Stimulated activated naive CD8-positive, alpha-beta T cell treated with anti-CD3 and anti-CD28 coated beads, Interleukin-15, Interleukin-2, amounts not matched to agents 100 U/mL and 50 U/mL, for 24 hours (primary cell): ENCODE measurements around the gene CNRIP1.
"Not testable (repeated sequence)": the region's sequence is repeated elsewhere in the genome, so short reads cannot be mapped to it uniquely, and the experiment has no call there.

Experiments used
- ATAC-seq: fragments of 150-1000 bp; cut with Tn5 transposase; one replicate; pipeline ENCODE4 v1.10.0; 2021
- DNase-seq: peaks from one replicate; pipeline ENCODE4 v3.0.0; 2021

CNRIP1 gene

DNA sequence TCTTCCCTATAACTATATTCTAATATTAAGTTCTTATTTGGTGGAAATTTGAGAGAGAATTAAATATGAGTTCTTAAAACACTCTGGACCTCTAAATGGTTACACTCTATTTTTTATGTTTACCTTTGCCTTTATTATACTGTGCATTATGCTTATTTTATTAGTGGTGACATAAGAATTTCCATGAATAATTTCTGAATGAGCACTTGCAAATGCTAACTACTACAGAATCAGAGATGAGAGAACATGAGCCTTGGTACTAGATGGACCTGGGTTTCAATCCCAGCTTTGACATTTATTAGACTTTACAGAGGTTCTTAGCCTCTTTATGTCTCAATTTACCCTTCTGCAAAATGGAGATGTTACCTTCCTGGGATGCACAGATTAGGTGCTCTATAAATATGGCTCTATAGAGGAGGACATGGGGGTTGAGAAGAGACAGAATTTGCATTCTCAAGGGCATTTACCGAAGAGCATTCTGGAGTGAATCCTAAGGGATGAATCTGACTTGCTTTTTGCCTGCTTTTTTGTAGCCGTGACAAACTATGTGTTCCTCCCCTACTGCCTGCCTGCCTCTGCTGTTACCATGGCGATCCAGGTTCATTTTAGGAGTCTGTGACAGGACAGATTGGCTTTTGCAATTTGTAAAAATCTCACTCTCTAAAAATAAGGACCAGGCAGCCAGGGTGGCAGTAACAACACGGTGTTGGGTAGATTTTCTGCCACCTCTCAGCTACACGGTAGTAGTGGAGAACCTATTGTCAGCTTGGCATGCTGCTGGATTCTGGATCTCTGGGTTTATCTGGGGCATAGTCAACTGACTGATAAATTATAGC, 20.7 kb upstream of the CNRIP1 start:
- ATAC-seq (no peak), DNase-seq (no peak)

DNA sequence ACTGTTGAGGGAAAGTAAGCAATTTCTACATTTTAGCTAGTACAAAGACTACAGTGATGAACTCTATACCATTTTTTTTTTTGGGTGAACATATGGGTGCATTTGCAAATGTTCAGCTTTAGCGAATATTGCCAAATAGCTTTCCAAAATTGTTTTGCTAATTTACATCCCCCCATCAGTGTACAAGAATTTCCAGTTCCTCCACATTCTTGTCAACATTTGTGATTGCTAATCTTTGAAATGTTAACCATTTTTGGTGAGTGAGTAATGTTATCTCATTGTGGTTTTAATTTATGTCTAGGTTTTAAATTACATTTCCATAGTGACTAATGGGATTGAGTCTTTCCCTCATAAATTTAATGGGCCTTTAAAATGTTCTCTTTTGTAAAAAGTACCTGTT, 16.4 kb upstream of the CNRIP1 start:
- DNase-seq (no peak), ATAC-seq (no peak)

DNA sequence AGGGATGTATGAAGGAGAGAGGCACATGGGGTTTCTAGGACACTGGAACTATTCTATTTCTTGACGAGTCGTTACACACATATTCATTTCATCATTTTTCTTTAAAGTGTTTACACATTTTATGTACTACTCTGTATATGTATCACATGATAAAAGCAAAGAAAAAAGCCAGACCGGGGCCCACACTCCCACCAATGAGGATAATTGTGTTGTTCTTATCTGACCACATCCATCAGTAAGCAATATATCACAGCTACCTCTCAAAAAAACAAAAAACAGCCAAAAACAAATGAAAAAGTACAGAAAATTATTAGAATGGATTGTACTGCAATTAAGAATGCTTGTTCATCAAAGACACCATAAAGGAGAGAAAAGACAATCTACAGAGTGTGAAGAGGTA, 14.2 kb upstream of the CNRIP1 start:
- ATAC-seq (no peak), DNase-seq (no peak)

DNA sequence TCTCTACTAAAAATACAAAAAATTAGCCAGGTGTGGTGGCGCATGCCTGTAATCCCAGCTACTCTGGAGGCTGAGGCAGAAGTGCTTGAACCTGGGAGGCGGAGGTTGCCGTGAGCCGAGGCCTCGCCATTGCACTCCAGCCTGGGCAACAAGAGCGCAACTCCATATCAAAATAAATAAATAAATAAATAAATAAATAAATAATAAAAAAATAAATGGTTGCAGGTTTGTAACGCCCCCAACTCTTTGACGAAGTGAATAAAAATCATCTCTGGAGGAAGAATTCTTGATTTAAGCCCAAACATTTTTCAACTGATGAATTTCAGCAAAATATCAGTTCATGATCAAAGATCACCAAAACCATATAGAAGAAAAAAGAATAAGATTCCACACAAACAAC, 13.3 kb upstream of the CNRIP1 start:
- no peak for DNase-seq
- no peak for ATAC-seq

DNA sequence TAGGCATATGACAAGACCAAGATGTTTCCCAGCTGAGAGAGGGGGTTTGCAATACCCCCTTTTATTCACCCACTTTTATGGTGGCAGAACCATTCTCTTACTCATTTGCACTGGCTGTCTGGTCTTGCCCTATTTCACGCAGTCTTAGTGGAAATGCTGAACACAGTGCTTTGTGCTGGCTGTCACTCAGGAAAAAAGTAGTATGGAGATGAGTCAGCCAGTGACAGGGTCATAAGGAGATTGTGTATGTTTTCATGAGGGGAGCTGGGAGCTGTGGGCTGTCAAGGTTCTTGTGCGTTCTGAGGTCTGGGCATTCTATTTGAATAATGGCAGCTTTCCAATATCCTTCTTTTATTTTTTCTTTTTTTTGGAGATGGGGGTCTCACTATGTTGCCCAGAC, 10.9 kb upstream of the CNRIP1 start:
- peak; percentile 66 for ATAC-seq

DNA sequence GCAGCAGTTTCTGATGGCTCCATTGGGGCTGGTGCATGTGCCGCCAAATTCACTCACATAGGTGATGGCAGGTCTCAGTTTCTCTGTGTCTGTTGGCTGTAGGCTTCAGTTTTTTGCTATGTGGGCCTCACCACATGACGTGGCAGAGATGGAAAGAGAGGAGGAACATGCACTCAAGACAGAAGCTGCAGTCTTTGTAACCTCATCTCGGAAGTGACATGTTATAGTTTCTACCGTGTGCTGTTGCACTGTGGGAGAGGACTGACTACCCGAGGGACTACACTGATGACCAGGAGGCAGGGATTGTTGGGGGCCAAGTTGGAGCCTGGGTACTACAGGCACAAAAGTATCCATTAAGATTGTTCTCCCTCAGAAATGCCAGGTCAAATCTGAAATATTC, 9.2 kb upstream of the CNRIP1 start:
- no peak for DNase-seq
- no peak for ATAC-seq

More for the DNA sequence above, 10.9 kb upstream of the CNRIP1 start:
- DNase-seq: no peak

DNA sequence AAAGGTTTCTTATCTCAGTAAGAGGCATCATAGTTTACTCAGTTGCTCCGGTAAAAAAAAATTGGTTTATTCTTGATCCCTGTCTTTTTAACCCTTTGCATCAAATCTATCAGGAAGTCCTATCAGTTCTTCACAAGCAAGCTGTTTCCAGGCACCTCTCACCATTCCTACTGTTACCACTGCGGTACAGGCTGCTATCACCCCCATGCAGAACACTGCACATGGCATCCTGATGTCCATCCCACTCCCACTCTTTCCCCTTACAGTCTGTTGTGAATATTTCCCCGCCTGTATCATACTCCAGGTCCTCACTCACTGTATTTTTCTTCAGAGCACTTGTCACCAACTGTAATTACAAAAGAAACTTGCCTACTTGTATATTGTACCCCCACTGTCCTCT, 5.3 kb upstream of the CNRIP1 start:
- no peak for ATAC-seq
- DNase-seq: no peak

DNA sequence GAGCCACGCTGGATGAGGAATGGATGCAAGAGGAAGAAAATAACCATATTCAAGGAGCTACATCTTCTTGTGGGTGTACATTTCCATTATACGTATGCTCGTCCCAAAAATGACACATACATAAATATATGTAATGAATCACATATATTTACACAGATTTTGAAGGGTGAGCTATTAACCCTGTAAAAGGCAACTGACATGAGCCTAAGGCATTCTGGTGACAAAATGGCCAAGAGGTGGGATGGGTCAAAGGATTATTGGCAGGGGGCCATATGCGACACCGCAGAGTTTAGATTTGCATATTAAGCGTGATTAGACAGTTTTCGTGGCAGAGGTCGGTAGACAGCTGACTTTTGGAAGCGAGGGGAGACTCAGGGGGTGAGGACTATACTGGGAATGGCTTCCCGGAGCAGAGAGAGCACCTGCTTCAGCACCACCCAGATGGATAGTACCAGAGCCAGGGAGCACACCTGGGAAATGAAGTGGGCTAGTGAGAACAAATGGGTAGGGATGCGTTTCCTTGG, 431 bp upstream of the CNRIP1 start:
- no peak for DNase-seq
- no peak for ATAC-seq

DNA sequence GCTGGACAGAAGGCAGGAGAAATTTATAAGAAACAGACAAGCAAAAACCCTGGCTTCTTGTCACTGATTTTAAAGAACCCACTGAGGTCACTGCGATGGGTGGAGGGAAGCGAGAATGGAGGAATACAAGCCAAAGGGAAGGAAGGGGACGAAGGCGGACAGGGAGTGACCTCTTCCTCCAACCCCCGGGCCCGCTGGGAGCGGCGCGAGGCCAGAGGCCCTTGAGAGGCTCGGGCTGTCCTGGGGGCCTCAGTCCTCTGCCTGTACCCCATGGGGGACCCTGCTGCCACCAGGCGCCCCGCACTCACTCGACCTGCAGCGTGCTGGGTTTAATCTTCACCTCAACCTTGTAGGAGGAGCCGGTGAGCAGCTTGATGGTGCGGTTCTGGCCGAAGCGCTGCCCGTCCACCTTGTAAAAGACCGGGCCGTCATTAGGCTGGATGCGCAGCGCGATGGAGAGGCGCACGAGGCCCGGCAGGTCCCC, 793 bp downstream of the CNRIP1 start:
- no peak for DNase-seq
- no peak for ATAC-seq

DNA sequence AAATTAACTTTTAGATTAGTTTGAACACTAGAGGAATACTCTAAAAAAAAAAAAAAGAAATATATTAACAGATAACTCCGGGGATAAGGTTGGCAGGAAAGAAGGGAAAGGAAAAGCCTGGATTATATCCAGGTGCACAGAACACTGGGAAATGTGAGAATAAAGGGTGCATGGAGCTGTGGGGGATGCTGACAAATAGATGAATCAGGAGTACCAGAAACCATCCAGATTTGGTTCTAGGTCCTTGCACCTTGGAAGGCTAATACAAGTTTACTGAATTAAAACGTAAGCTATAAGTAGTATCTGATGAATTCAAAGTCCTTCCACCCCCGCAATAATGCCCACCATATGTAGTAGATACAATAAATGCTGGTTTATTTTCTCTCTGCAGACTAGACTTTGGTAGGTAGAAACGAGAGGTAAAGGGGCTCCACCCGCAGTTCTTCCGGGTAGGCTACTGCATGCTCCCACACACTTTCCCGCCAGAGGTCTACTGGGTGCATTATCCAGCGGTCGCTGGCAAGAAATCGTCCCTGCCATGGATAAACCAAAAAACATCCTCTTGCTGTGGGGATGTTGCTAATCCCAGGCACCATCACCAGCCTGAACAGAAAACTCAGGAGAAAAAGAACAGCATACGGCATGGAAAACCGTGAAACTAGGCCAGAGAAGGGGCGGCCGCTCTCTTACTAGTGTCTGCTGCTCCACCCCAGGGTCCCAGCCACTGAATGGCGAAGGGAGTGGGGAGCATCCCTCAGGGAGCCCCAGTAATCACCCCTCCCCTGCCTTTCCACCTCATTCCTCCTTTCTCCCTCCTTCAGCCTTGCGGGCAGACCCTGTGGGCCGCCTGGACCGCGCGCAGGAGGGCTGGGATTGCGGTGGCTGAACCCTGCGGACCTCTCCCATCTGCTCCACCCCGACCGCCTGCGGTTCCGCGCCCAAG, 1.5 kb downstream of the CNRIP1 start:
- no peak for ATAC-seq
- no peak for DNase-seq

DNA sequence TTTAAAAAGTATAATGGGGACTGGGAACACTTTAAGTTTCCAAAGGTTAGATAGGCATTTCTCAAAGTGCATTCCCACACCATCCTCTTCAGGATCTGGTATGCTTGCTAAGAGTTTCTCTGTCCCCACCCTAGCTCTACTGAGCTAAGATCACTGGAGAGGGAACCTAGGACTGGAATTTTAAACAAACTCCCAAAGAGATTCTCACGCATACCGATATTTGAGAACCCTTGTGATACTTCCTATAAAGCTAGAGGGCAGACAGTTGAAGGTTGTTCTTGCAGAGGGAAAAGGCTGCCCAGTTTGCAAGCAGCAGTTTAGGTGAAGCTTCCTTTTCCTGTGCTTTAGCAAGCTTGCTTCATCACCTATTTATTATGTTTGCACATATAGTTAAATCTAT, 3.6 kb downstream of the CNRIP1 start:
- no peak for DNase-seq

DNA sequence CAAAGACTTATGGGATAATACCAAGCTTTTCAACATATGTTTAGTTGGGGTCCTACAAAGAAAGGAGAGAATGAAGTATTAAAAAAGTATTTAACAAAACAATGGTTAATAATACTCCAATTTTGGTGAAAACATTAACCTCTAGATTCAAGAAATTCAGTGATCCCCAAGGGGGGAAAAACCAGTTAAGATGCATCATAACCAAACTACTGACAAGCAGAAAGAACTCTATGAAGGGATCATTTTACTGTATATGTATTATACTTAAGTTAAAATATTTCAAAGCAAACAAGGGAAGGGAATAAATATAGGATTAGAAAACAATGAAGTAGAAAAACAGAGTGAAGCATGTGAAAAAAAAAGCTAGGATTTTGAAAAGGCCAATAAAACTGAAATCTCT, 8.7 kb downstream of the CNRIP1 start:
- ATAC-seq (no peak), DNase-seq (no peak)

More for the DNA sequence above, 3.6 kb downstream of the CNRIP1 start:
- no peak for ATAC-seq

DNA sequence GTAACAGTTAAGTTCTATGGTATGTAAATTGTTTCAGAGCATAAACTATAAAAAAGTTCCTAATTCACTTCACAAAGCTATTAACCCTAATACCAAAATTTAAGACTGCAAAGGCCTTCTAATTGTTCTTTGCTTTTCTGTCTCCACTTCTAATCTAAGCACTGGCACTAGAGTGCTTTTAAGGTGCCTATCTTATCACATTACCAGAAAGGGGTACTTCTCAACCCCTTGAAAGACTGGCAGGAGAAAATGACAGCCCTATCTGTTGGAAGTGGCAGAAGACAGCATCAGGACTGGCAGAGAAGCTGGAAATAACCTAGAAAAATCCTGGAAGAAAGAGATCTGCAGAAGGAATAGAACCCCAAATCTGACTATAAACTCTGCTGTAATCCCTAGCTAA, 10.3 kb downstream of the CNRIP1 start:
- ATAC-seq: no peak
- no peak for DNase-seq

DNA sequence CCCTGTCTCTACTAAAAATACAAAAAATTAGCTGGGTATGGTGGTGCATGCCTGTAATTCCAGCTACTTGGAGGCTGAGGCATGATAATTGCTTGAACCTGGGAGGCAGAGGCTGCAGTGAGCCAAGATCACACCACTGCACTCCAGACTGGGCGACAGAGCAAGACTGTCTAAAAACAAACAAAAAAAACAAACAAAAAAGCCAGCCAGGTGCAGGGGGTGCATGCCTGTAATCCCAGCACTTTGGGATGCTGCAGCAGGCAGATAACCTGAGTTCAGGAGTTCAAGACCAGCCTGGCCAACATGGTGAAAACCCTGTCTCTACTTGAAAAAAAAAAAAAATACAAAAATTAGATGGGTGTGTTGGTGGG, 15.9 kb downstream of the CNRIP1 start:
- DNase-seq, ATAC-seq: not testable (repeated sequence)

DNA sequence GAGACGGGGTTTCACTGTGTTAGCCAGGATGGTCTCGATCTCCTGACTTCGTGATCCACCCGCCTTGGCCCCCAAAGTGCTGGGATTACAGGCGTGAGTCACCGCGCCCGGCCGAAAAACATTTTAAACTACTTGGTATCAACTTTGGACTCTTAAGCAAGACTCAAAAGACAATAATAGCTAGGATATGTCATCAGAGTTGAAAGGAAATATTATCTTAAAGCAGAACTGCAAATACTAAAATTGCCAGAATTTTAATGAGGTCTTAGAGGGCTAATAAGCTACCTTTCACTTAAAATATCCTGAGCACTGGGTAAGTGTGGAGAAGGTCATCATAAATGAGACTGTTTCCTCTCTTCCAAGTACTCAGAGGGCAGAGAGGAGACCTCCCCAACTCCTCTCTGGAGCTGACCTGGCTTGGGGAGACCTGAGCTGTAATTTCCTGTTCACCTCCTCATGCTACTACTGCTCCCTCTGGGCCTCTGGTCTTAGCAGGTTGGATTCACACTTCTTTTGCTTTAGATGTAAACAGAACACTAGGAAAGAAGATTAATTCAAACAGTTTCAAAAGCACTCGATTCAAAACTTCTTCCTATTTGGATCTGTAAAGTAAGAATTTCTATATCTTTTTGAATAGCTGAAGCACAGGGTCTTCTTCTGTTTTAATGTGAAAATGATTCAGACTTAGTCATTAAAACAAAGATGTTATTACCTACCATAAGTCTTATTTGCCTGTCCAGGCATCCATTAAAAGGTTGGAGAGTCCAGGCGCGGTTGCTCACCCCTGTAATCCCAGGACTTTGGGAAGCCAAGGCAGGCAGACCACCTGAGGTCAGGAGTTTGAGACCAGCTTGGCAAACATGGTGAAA, 16.5 kb downstream of the CNRIP1 start:
- ATAC-seq: no peak
- no peak for DNase-seq

DNA sequence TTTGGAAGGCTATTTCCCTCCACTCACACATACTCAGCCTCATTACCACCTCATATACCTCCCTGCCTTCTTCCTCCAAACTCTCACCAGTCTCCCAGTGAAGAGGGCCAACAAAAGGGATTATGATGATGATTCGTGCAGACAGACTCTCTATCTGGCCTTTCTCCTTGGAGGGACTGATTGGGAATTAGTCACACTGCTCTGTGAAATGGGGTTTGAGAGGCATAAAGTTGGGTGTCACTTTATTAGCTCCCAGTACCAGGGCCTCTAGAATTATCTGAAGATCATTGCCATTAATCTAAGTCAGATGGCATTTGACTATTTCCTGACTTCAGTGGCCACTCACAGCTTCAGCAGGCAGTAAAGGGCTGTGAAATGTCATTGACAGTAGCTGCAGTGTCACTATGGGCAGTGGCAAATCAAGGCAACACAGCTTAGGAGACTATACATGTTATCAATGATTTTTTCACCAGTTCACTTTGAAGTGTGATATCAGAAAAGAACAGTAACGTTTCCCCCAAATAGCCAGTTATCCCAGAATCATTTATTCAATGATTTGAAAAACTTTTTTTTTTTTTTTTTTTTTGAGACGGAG, 17.4 kb downstream of the CNRIP1 start:
- ATAC-seq: no peak
- no peak for DNase-seq

DNA sequence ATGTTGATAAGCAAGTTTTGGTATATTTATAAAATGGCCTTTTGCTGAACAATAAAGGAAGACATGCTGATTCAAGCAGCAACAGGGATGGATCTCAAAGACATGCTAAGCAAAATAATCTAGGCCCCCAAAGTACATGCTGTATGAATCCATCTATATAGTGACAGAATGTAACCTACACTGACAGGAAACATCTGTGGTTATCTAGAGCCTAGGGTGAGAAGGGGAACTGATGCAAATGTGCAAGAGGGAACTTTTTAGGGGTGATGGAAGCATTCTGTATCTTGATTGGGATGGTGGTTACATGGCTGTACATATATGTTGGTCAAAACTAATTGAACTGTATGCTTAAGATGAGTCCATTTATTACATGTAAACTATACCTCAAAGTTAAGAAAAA, 24.2 kb downstream of the CNRIP1 start:
- DNase-seq: no peak
- ATAC-seq: no peak

DNA sequence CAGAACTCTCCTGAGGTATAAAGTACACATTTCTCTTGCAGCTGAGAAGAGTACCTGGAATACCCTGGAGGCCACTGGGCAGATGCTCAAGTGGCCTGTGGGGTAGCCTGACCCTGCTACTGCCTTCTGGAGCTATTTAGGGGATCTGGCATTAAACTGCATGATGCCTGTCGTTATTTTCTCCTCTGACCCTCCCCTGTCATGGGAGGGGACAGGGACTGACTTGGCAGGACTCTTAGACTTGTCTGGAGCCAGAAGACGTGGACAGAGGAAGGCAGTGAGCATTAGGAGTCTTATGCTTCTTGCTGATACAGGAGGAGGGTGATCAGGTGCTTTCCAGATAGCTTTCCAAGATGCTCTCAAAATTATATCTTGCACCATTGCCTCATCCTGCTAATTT, 24.8 kb downstream of the CNRIP1 start:
- no peak for DNase-seq
- ATAC-seq: no peak

DNA sequence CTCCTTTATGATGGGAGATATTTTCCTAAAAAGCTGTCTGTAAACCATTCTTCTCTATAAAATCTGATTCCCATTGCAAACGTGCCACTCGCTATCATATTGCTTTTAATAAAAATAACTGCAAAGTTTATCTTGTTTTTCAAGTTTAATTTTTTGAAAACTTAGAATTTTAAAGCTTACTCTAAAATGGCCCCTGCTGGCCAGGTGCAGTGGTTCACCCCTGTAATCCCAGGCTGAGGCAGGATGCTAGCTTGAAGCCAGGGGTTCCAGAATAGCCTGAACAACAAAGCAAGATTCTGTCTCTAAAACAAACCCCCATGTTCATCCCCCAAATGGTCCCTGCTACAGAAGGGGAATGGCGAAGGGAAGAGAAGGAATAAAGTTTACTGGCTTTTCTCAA, 25.6 kb downstream of the CNRIP1 start:
- ATAC-seq: no peak
- no peak for DNase-seq

DNA sequence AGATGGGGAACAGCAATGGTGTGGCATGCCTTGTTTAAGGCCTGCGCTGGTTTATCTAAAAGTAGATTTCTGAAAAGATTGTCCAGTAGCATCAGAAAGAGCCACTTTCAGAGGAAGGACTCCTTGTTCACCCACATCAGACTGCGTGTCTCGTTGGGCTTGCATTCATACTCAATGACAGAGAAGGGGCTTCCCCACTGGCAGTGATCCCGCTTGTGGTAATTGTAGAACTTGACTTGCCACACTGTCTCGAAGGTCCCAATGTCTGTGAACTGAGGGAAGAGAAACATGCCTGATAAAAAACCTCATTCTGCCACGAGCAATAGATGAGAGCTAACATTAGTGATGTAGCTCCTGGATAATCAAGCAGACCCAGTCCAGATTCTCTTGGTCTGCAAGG, 26.0 kb downstream of the CNRIP1 start:
- no peak for ATAC-seq

DNA sequence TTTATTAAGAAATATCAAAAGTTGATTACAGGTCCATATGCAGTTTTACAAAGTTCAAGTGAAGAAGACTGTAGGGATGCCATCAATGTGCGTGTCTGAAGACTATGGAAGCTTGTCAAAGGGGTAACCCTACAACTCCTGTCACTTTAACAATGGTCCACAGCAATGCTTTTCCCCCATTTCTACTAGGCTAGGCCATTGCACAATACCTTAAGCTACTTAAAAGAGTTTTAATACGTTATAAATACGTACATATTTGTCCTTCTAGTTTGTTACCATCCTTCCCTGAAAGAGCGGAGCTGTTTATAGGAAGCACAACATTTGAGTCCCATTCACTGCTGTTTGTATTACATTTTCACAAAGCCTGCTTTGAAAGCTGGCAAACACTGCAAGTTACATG, 26.7 kb downstream of the CNRIP1 start:
- ATAC-seq (no peak), DNase-seq (no peak)

More for the DNA sequence above, 26.0 kb downstream of the CNRIP1 start:
- DNase-seq: no peak
